SJCRH30 (cell line): ENCODE measurements around the gene SEC11A. TPM values are rescaled to one million over a fixed set of nuclear protein-coding genes. Genes with fewer than 3 reads are reported as not detected.
A peak's percentile ranks its signal among the peaks of the same experiment; 100 is the strongest.
"Not testable (repeated sequence)": the region's sequence is repeated elsewhere in the genome, so short reads cannot be mapped to it uniquely, and the experiment has no call there.

ENCODE experiments used
- DNase-seq, 2 experiments: peaks; one replicate each; pipeline ENCODE4 v3.0.0-alpha.2; 2015 to 2020
- H3K27ac ChIP-seq: fragments of 250-450 bp; sonication (Bioruptor Pico); 2 replicates; pipeline ENCODE4 v1.5.1; 2020; ENCODE audit warnings: mild to moderate bottlenecking, moderate library complexity
- H3K27me3 ChIP-seq: fragments of 250-450 bp; sonication (Bioruptor Pico); 2 replicates; pipeline ENCODE4 v1.5.1; 2020; ENCODE audit warnings: mild to moderate bottlenecking, moderate library complexity
- H3K36me3 ChIP-seq: fragments of 250-450 bp; sonication (Bioruptor Pico); 2 replicates; pipeline ENCODE4 v1.5.1; 2020; ENCODE audit warnings: mild to moderate bottlenecking, moderate library complexity
- H3K4me1 ChIP-seq: fragments of 250-450 bp; sonication (Bioruptor Pico); 2 replicates; pipeline ENCODE4 v1.5.1; 2020; ENCODE audit warnings: mild to moderate bottlenecking, moderate library complexity
- H3K4me3 ChIP-seq: fragments of 250-450 bp; sonication (Bioruptor Pico); 2 replicates; pipeline ENCODE4 v1.5.1; 2020; ENCODE audit warnings: mild to moderate bottlenecking, moderate library complexity
- H3K9me3 ChIP-seq: fragments of 250-450 bp; sonication (Bioruptor Pico); replicated peaks from 2 replicates; pipeline ENCODE4 v1.5.1; 2020; ENCODE audit warnings: mild to moderate bottlenecking, moderate library complexity
- total RNA-seq: library from RNA; depleted of rRNA; stranded (reverse); fragments of >200 nt; shearing (Covaris generic); gene quantifications from 2 replicates; pipeline ENCODE4 v1.2.3, GENCODE V29; 2014

The SEC11A gene
- total RNA-seq, 1 experiment from 2014 or later, result 277 TPM

DNA sequence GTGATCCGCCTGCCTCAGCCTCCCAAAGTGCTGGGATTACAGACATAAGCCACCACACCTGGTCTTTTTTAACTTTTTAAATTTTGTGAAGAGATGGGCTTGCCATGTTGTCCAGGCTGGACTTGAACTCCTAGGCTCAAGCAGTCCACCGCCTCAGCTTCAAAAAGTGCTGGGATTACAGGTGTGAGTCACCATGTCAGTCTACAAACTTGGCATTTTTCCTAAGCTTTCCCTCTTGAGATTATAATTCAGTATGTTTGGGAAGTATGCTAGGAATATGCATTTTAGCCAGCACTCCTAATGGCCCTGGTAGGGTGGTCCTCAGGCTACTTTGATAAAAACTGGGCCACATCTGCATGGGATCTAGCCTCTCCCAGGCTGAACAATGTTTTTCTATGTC lies 66.2 kb downstream of the SEC11A start:
- H3K27ac ChIP-seq, result no peak overlapping the region
- no peak for DNase-seq
- H3K4me1 ChIP-seq, result peaks cover 3% of the 10 kb centered on the region; the same call in 1 of the 2 replicates
- H3K4me3 ChIP-seq, result no peak overlapping the region
- no peaks in the 10 kb centered on the region for H3K27me3 ChIP-seq
- peaks cover 37% of the 10 kb centered on the region for H3K36me3 ChIP-seq
- H3K9me3 ChIP-seq, result no peaks in the 10 kb centered on the region

DNA sequence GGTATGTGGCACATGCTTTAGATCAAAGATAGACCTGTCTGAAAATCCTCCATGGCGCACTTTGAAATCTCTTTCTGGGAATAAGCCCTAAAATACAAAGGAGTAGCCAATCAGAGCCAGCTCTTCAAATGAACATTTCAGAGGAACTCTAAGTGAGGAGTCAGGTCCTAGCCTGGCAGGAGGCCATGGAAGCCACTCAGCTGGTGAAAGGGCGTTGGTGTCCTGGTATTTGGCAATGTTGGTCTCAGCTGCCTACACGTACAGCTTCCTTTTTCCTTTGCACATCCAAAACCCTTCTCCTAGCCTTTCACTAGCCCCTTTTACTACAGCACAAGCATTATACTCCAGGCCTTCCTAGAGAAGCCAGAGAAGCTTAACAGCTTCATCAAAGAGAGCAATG lies 67.4 kb downstream of the SEC11A start:
- H3K4me1 ChIP-seq, result peaks cover 3% of the 10 kb centered on the region; the same call in 1 of the 2 replicates
- H3K9me3 ChIP-seq, result no peaks in the 10 kb centered on the region
- no peak overlapping the region for H3K4me3 ChIP-seq
- no peak for DNase-seq
- H3K36me3 ChIP-seq, result peaks cover 41% of the 10 kb centered on the region
- H3K27ac ChIP-seq, result no peak overlapping the region
- no peaks in the 10 kb centered on the region for H3K27me3 ChIP-seq

DNA sequence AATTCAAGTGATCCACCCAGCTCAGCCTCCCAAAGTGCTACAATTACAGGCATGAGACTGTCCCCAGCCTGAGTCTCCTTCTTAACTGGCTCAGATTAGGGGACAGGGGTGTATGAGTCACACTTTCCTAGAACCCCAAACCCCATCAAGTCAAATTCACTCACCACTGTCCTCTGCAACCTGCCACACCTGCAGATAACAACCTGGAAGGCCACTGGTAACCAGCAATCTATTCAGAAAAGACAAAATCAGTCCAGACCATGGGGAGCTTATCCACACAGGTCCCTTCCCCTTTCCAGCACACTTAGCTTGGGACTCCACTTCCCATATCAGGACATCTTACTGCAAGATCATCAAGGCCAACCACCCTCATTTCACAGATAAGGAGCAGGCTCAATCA lies 68.2 kb downstream of the SEC11A start:
- no peaks in the 10 kb centered on the region for H3K9me3 ChIP-seq
- no peak for DNase-seq
- no peaks in the 10 kb centered on the region for H3K27me3 ChIP-seq

DNA sequence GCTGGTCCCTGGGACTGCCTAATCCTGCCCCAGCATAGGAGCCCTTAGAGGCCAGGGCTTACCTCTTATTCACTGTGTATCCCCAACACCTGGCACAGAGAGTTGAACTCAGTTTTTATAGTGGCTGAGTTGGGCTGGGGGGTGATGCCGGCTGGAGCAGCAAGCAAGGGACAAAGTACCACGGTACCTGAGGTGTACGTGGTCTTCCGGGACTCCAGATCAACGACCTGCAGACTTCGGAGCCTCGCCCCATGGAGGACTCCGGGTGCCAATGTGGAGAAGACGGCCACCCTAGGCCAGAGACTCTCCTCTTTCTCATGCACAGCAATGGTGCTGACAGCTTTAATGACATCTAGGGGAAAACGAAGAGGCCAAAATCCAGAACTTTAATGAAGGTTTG lies 69.9 kb downstream of the SEC11A start:
- peaks cover 65% of the 10 kb centered on the region for H3K36me3 ChIP-seq
- H3K4me3 ChIP-seq, result no peak overlapping the region
- H3K4me1 ChIP-seq, result no peaks in the 10 kb centered on the region
- no peaks in the 10 kb centered on the region for H3K27me3 ChIP-seq
- H3K27ac ChIP-seq, result no peak overlapping the region
- no peaks in the 10 kb centered on the region for H3K9me3 ChIP-seq
- no peak for DNase-seq

More for the DNA sequence above, 68.2 kb downstream of the SEC11A start:
- Histone ChIP-seq H3K4me3 (no peak overlapping the region), H3K27ac (no peak overlapping the region), H3K36me3 (peaks cover 49% of the 10 kb centered on the region), H3K4me1 (no peaks in the 10 kb centered on the region)

DNA sequence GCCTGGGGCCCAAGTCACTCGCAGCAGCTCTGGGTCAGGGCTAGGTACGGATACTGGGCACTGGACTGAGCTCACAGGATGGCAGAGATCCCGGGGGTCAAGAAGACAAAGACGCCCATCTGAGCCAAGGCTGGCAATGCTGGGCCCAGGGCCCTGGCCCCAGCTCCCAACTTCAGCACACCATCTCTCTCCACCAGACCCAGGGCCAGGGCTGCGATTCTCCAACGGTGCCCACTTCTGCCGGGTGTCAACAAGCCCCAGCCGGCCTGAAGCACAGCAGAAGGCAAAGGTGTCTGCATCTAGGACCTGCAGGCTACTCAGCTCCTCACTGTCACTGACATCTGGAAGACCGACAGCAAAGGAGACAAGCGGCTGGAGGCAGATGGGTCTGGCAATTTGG lies 70.4 kb downstream of the SEC11A start:
- Histone ChIP-seq H3K27ac (no peak overlapping the region), H3K27me3 (no peaks in the 10 kb centered on the region), H3K4me1 (no peaks in the 10 kb centered on the region), H3K4me3 (no peak overlapping the region), H3K9me3 (no peaks in the 10 kb centered on the region), H3K36me3 (peaks cover 70% of the 10 kb centered on the region)
- no peak for DNase-seq

DNA sequence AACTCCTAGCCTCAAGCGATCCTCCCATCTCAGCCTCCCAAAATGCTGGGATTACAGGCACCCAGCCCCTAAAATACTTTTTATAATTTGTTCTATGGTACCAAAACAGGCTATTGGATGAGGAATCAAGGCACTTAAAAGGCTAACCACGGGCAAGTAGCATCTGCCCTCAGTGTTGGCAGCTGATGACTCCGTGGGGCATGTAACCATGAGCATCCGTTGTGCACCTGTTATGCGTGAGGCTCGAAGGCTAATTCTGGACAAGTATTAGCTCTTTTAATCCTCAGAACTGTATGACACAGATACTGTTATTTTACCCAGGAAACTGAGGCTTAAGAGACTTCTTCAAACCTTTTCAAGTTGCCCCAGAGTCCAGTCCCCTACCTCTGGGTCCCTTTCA lies 72.1 kb downstream of the SEC11A start:
- H3K9me3 ChIP-seq, result no peaks in the 10 kb centered on the region
- DNase-seq, result peak; percentile 26 to 40
- no peaks in the 10 kb centered on the region for H3K4me1 ChIP-seq
- no peaks in the 10 kb centered on the region for H3K27me3 ChIP-seq
- H3K36me3 ChIP-seq, result peaks cover 74% of the 10 kb centered on the region
- no peak overlapping the region for H3K27ac ChIP-seq
- H3K4me3 ChIP-seq, result no peak overlapping the region

DNA sequence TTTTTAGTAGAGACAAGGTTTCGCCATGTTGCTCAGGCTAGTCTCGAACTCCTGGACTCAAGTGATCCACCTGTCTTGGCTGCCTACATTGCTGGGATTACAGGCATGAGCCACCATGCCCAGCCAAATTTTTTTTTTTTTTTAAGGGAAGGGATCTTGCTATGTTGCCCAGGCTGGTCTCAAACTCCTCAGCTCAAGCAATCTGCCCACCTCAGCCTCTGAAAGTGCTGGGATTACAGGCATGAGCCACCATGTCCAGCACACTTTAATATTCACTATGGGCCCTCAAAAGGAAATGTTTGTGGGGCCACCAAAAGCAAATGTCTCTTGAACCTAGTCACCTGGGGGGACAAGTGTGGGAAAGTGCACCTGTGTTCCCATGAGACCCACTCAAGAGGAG lies 73.3 kb downstream of the SEC11A start:
- not testable (repeated sequence) for H3K27me3 ChIP-seq, H3K9me3 ChIP-seq, H3K27ac ChIP-seq, H3K4me1 ChIP-seq, DNase-seq, H3K4me3 ChIP-seq
- peaks cover 65% of the 10 kb centered on the region for H3K36me3 ChIP-seq

DNA sequence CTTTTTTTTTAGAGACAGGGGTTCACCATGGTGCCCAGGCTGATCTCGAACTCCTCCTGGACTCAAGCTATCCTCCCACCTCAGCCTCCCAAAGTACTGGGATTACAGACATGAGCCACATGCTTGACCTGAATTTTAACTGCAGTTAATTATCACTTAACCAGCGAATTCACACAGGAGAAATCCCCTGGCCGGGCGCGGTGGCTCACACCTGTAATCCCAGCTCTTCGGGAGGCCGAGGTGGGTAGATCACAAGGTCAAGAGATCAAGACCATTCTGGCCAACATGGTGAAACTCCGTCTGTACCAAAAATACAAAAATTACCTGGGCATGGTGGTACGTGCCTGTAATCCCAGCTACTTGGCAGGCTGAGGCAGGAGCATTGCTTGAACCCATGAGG lies 74.1 kb downstream of the SEC11A start:
- peaks cover 65% of the 10 kb centered on the region for H3K36me3 ChIP-seq

DNA sequence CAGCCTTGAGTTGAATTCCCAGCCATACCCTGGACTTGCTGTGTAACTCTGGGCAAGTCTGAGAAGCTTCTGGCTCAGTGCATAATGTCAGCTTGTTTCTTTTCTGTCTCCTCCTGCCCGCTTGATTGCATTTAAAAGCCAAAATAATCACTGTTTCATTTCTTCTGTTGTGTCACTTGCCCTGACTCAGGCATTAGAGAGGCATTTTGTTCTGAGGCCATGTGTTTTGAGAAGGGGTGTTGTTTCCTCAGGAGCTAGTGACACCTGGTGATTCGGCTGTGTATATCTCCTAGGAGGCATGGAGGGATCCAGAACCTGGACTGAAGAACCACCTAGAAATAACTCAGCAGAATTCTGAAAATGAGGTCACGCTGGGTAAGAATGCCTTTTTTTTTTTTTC lies 77.8 kb downstream of the SEC11A start:
- DNase-seq, result no peak
- H3K9me3 ChIP-seq, result no peaks in the 10 kb centered on the region

More for the DNA sequence above, 74.1 kb downstream of the SEC11A start:
- not testable (repeated sequence) for H3K4me1 ChIP-seq, H3K27ac ChIP-seq, H3K9me3 ChIP-seq, H3K4me3 ChIP-seq, DNase-seq, H3K27me3 ChIP-seq

DNA sequence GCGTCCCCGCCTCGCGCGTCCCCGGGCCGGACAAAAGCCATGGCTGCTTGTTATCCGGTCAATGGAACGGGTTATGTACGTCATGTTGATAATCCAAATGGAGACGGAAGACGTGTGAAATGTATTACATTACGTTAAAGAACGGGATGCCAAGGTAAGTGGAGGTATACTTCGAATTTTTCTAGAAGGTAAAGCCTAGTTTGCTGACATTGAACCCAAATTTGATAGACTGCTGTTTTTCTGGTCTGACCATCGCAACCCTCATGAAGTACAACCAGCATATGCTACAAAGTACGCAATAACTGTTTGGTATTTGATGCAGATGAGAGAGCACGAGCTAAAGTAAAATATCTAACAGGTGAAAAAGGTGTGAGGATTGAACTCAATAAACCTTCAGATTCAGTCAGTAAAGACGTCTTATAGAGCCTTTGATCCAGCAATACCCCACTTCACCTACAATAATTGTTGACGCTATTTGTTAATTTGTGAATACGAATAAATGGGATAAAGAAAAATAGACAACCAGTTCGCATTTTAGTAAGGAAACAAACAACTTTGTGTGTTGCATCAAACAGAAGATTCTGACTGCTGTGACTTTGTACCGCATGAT lies 81.6 kb downstream of the SEC11A start:
- Histone ChIP-seq H3K27ac (no peak overlapping the region), H3K27me3 (no peaks in the 10 kb centered on the region), H3K9me3 (no peaks in the 10 kb centered on the region), H3K4me3 (no peak overlapping the region), H3K36me3 (peaks cover 4% of the 10 kb centered on the region; the same call in 1 of the 2 replicates), H3K4me1 (0 out of 2 replicates have a peak, but pooled peaks cover 5% of the 10 kb centered on the region)
- no peak for DNase-seq

More for the DNA sequence above, 77.8 kb downstream of the SEC11A start:
- Histone ChIP-seq H3K4me3 (no peak overlapping the region), H3K4me1 (no peaks in the 10 kb centered on the region), H3K36me3 (peaks cover 38% of the 10 kb centered on the region), H3K27me3 (no peaks in the 10 kb centered on the region), H3K27ac (no peak overlapping the region)

DNA sequence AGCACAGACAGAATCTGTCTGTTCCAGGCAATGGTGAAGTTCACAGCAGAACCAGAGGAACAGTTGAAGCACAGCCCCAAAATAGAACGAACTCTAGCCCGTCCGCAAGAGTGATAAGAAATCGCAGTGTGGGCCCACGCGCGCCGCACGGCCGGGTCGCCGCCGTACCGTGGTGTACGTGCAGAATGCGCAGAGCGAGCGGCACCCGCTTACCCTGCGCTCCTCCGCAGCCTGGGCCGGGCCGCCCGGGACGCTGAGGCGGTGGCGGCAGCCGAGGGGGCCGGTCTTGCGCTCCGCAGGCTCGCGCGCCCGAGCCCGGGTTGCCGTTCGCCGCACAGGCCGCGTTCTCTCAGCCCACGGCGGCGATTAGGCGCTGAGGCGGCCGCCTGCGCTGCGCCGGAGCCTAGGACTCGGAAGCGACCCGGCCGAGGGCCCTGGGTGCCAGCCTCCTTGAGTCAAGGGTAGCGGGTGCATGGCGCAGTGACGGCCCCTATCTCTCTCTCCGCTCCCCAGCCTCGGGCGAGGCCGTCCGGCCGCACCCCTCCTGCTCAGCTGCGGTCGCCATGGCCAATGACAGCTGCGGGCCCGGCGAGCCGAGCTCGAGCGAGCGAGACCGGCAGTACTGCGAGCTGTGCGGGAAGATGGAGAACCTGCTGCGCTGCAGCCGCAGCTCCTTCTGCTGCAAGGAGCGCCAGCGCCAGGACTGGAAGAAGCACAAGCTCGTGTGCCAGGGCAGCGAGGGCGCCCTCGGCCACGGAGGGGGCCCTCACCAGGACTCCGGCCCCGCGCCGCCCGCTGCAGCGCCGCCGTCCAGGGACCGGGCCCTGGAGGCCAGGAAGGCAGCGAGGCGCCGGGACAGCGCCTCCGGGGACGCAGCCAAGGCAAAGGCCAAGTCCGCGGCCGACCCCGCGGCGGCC lies 82.4 kb downstream of the SEC11A start:
- DNase-seq, result peak; percentile 60 to 63
- no peaks in the 10 kb centered on the region for H3K9me3 ChIP-seq
- H3K36me3 ChIP-seq, result no peaks in the 10 kb centered on the region
- peak overlapping the region; percentile 61 for H3K4me3 ChIP-seq
- H3K27me3 ChIP-seq, result no peaks in the 10 kb centered on the region
- H3K27ac ChIP-seq, result no peak overlapping the region
- 0 out of 2 replicates have a peak, but pooled peaks cover 5% of the 10 kb centered on the region for H3K4me1 ChIP-seq

DNA sequence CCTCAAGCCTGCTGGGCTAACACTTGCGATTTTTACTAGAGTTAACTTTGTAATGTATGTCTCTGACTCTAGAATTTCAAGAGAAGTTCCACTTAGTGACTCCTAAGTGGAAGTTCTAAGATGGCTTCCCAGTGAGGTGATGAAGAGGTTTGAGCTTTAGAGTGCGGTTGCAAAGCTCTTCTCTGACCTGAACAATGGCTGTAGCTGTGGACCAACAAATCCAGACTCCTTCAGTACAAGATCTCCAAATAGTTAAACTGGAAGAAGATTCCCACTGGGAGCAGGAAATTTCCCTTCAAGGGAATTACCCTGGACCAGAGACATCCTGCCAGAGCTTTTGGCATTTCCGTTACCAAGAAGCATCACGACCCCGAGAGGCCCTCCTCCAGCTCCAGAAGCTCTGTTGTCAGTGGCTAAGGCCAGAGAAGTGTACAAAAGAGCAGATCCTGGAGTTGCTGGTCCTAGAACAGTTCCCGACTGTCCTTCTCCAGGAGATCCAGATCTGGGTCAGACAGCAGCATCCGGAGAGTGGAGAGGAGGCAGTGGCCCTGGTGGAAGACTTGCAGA lies 84.2 kb downstream of the SEC11A start:
- H3K9me3 ChIP-seq, result no peaks in the 10 kb centered on the region
- peak; percentile 29 to 44 for DNase-seq
- H3K27me3 ChIP-seq, result no peaks in the 10 kb centered on the region
- H3K4me3 ChIP-seq, result peak overlapping the region; percentile 64
- no peaks in the 10 kb centered on the region for H3K36me3 ChIP-seq
- no peak overlapping the region; the same call in 1 of the 2 replicates for H3K27ac ChIP-seq
- 0 out of 2 replicates have a peak, but pooled peaks cover 5% of the 10 kb centered on the region for H3K4me1 ChIP-seq

DNA sequence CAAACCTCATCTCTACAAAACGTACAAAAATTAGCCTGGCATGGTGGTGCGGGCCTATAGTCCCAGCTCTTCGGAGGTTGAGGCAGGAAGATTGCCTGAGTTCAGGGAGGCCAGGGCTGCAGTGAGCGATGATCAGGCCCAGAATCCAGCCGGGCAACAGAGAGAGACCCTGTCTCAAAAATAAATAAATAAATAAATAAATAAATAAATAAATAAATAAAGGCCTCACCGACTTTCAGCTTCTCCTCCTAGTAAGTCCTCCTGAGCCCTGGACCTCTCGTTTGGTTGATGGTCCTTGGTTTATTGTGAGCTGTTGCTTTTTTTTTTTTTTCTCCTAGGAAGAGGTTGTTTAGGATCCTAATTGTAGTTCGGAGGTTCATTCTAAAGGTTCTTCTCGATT lies 86.9 kb downstream of the SEC11A start:
- DNase-seq, result no peak
- H3K4me1 ChIP-seq, result 0 out of 2 replicates have a peak, but pooled peaks cover 5% of the 10 kb centered on the region
- H3K27ac ChIP-seq, result no peak overlapping the region
- H3K36me3 ChIP-seq, result no peaks in the 10 kb centered on the region
- no peak overlapping the region for H3K4me3 ChIP-seq
- H3K9me3 ChIP-seq, result no peaks in the 10 kb centered on the region
- H3K27me3 ChIP-seq, result no peaks in the 10 kb centered on the region

DNA sequence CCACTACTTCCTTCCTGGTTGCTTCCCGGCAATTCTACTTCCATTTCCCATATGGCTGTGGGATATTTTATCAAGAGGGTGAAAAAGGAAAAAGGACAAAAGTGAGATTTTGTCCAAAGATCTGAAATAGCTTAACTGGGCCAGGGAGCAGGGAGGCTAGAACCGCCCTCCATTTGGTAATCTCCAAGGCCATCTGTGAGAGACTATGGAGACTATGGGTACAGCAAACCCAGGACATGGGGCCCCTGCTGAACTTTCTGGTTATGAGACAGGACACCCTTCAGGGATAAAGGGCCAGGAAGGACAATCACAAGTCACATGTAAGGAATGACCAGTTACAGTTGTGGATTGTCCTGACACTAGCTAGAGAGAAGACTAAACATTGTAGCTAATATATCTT lies 90.8 kb downstream of the SEC11A start:
- Histone ChIP-seq H3K36me3 (peaks cover 30% of the 10 kb centered on the region), H3K27me3 (no peaks in the 10 kb centered on the region), H3K27ac (no peak overlapping the region), H3K4me1 (no peaks in the 10 kb centered on the region), H3K4me3 (no peak overlapping the region), H3K9me3 (peaks cover 13% of the 10 kb centered on the region)
- no peak for DNase-seq

DNA sequence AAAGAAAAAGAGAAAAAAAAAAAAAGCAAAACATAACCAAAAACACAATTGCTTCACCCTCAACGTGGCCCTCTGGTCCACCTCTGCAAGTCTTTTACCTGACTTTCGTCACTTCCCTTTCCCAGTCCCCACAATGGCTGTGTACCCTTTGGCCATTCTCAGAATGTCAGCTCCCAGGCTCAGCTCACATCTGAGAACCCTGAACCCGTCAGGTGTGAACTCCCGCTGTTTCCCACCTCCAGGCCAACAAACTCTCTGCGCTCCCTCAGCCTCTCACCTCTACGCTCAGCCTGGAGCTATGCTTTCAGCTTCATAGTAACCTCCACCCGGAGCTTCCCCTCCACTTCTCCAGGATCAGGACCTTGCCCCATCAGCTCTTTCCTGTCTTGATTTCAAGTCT lies 91.6 kb downstream of the SEC11A start:
- no peak for DNase-seq
- no peaks in the 10 kb centered on the region for H3K4me1 ChIP-seq
- no peak overlapping the region for H3K4me3 ChIP-seq
- no peaks in the 10 kb centered on the region for H3K27me3 ChIP-seq
- peaks cover 15% of the 10 kb centered on the region for H3K9me3 ChIP-seq
- H3K27ac ChIP-seq, result no peak overlapping the region
- H3K36me3 ChIP-seq, result peaks cover 30% of the 10 kb centered on the region
